A204.1 (cell line): ENCODE measurements around the gene MUC2.
"Not testable (repeated sequence)": the region's sequence is repeated elsewhere in the genome, so short reads cannot be mapped to it uniquely, and the experiment has no call there.

ENCODE experiments used
- FAIRE-seq: peaks from 2 replicates; lab custom pipeline; 2012; peaks lifted over from hg19 to GRCh38; lab: Jason Lieb, UNC

Gene MUC2

DNA sequence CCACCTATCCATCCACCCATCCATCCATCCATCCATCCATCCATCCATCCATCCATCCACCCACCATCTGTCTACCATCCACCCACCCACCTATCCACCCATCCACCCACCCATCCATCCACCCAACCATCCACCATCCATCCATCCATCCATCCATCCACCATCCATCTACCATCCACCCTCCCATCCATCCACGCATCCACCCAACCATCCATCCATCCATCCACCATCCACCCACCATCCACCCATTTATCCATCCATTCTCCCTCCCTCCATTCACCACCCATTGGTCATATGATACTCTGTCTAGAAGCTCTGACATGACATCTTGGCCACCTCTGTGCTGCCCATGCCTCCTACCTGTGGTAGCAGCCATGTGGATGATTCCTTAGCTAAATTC, 31.7 kb downstream of the MUC2 start:
- no peak for FAIRE-seq

DNA sequence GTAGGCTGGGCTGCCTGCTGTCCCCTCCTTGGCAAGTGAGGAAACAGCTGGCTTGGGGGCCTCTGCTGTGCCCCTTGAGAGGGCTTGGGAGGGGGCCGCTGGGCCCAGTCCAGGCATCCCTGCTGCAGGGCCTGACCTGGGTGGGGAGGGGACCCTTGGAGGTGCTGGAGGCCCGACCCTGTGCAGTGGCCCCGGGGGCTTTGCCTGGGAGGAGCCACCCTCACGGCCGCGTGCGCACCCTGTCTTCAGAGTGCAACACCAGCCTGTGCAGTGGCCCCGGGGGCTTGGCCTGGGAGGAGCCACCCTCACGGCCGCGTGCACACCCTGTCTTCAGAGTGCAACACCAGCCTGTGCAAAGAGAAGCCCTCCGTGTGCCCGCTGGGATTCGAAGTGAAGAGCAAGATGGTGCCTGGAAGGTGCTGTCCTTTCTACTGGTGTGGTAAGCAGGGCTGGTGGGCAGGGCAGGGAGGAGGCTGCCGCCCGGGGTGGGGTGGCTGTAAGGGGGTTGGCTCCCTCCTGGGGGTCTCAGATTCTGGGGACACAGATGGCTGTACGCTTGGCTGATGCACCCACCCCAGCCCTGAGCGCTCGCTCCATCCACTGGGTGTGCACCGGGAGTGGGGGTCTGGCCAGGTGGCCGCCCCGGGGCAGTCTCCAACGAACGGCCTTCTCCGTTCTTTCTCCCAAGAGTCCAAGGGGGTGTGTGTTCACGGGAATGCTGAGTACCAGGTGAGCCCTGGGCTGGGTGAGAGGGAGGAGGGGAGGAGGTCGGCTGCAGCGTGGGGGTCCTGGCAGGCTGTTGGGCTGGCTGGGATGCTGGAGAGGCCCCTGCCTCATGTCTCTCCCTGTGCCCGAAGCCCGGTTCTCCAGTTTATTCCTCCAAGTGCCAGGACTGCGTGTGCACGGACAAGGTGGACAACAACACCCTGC, 32.9 kb downstream of the MUC2 start:
- no peak for FAIRE-seq

DNA sequence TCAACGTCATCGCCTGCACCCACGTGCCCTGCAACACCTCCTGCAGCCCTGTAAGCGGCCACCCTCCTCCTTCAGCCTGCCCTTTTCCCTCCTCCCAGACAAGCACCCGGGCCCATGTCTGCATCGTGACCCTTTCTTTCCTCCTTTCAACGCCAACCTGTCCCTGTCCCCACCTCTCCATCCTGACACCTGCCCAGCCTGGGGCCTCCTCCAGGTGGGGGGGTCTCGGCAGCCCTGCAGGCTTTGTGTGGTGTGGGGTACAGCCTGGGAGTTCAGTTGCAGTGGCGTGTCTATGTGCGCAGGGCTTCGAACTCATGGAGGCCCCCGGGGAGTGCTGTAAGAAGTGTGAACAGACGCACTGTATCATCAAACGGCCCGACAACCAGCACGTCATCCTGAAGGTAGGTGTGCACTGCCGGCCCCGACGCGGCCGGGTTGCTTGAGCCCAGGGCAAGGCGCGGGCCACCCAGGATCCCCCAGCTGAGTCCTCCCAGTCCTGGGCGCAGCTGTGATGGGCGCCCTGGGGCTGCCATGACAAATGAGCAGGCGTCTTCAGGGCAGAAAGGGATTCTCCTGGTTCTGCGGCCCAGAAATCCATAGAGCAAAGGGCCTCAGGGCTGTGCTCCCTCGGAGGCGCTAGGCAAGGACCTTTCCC, 33.7 kb downstream of the MUC2 start:
- FAIRE-seq = no peak

DNA sequence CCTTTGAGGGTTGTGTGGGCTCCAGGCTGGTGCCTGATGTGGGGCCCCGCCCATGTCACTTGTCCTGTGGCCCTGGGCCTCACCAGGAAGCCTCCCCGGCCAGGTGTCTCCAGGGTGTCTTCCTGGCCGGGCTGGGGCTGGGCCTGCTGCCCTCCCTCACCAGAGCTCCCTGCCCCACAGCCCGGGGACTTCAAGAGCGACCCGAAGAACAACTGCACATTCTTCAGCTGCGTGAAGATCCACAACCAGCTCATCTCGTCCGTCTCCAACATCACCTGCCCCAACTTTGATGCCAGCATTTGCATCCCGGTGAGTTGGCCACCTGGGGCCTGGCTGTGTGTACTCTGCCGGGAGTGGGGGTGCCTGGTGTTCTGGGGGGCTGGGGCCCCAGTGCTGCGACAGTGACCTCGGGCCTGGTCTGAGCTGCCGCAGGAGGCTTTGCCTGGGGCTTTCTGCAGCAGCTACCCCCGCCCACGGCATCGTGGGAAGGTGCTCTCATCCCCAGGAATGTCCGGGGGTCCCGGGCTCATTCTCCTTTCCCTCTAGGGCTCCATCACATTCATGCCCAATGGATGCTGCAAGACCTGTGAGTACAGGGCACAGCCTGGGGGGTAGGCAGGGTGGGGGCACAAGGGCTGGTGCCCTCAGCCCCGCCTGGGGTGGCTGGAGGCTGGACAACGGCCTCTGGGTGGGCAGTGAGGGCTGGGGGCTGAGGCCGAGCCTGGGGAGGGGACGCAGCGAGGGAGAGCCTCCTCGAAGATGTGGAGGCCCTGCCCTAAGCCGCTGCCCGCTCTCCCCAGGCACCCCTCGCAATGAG, 34.6 kb downstream of the MUC2 start:
- FAIRE-seq = no peak

DNA sequence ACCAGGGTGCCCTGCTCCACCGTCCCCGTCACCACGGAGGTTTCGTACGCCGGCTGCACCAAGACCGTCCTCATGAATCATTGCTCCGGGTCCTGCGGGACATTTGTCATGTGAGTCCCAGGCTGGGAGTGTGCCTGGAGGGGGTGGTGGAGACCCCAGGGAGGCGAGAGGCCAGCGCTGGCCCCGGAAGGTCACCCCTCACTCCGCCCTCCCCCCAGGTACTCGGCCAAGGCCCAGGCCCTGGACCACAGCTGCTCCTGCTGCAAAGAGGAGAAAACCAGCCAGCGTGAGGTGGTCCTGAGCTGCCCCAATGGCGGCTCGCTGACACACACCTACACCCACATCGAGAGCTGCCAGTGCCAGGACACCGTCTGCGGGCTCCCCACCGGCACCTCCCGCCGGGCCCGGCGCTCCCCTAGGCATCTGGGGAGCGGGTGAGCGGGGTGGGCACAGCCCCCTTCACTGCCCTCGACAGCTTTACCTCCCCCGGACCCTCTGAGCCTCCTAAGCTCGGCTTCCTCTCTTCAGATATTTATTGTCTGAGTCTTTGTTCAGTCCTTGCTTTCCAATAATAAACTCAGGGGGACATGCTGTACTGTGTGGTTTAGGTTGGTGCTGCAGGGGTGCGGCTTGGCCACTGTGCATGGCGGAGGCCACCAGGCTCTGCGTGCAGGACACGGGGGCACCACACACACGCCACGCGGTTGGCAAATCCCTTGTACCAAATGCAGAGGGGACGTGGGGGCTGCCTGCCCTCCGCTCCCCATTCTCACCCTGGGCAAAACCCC, 35.4 kb downstream of the MUC2 start:
- FAIRE-seq = no peak

DNA sequence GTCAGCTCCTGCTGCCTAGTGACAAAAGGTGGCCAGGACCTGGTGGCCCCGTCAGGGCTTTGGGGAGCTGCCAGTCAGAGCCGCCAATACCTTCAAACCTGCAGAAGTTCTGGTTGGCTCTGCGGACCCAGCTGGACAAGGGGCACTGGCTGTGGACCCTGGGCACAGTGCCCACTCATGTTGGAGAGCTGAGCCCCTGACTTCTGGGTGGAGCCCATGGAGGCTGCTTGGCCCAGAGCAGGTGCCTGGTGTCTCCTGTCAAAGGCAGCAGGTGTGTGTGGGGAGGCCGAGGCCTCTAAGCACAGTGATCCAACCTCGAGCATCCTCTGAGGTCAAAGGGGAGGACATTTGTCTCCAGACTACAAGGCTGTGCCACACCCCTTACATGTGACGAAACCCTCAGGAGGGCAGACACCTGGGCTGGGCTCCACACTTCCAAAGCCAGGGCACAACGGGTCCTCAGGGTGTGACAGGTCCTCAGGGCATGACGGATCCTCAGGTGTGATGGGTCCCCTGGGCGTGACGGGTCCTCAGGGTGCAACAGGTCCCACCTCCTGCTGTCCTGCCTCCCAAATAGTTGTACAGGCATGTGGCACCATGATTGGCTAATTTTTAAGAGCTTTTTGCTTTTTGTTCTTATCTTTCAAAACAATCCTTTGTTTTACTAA, 37.0 kb downstream of the MUC2 start:
- FAIRE-seq = no peak

DNA sequence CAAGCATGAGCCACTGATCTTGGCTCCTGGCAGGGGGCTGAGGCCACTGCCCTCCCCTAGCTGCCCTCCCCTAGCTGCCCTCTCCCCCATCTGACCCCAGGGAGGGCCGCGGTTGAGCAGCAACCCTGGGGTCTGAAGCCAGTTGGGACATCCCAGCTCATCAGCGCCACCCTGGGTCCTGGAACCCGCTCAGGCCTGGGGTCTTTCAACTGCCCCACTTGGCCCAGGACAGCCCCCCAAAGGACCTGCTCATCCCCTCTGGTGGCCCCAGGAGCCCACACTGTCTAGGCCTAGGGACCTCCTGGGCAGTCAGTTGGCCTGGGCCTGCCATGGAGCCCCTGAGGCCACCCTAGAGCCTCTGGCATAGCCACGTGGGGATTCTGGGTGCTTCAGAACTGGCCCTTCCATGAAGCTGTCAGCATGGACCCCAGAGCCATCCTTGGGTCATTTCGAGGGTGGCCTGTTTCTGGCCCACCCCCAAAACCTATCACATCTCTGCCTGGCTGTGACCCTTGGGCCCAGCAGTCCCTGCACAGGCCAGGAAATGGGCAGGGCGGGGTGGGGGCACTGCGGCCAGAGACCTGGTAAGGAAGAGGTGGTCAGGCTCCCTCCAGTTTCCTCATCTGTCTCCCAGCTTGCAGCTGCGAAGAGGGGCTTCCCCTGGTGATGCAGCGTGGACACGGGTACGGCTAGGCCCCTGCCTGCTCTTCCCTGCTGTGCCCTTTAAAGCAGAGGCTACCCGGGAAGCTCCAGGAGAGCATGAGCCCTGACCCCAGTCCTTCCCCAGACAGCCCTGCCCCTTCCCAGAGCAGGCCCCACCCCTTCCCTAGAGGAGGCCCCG, 37.9 kb downstream of the MUC2 start:
- no peak for FAIRE-seq

DNA sequence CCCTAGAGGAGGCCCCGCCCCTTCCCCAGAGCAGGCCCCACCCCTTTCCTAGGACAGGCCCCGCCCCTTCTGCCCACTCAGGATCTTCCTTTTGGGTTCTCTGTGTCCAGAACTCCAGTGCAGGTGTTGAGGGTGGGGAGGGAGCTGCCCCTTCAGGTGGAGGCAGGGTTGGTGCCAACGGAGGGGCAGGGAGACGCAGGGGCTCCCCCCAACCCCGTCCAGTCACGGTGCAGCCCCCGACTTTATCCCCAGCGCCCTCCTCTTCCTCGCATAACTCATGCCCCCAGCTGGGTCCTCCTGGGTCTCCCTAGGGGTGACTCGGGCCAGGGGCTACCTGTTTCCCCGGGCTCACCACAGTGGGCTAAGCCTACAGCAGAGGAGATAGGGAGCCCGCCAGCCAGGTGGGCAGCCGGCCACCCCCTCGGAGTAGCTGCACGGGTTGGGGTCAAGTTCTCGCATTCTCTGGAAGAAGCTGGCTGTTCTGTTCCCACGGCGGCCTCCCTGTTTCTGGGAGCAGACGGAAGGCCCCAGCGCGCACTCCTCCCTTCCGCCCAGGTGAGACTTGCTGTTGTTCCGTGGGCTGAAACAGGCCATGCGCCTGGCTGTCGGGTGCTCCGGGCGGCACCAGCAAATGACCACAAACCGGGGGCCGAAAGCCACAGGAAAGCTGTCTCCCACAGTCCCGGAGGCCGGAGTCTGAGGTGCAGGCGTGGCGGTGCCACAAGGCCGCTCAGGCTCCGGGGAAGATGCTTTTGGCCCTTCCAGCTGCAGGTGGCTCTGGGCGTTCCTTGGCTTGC, 38.9 kb downstream of the MUC2 start:
- FAIRE-seq = no peak

DNA sequence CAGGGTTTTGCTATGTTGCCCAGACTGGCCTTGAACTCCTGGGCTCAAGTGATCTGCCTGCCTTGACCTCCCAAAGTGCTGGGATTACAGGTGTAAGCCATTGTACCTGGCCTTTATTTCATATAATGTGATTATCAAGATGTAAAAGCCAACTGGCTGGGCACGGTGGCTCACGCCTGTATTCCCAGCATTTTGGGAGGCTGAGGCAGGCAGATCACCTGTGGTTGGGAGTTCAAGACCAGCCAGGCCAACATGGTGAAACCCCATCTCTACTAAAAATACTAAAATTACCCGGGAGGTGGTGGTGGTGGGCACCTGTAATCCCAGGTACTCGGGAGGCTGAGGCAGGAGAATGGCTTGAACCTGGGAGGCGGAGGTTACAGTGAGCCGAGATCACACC, 40.6 kb downstream of the MUC2 start:
- not testable (repeated sequence) for FAIRE-seq

DNA sequence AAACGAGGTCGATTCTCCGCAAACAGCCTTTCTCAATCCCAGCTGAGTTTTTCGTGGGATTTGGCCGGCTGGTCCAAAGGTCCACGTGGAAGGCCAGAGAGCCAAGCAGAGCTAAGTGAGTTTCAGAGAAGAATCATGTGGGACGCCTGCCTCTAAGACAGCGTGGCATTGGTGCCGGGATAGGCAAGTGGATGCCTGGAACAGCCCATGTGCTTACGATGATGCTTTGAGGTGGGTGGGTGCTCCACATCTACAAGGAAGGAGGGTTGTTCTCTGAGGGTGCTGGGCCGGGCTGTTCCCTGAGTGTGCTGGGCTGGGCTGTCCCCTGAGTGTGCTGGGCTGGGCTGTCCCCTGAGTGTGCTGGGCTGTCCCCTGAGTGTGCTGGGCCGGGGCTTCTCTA, 41.4 kb downstream of the MUC2 start:
- FAIRE-seq = no peak

DNA sequence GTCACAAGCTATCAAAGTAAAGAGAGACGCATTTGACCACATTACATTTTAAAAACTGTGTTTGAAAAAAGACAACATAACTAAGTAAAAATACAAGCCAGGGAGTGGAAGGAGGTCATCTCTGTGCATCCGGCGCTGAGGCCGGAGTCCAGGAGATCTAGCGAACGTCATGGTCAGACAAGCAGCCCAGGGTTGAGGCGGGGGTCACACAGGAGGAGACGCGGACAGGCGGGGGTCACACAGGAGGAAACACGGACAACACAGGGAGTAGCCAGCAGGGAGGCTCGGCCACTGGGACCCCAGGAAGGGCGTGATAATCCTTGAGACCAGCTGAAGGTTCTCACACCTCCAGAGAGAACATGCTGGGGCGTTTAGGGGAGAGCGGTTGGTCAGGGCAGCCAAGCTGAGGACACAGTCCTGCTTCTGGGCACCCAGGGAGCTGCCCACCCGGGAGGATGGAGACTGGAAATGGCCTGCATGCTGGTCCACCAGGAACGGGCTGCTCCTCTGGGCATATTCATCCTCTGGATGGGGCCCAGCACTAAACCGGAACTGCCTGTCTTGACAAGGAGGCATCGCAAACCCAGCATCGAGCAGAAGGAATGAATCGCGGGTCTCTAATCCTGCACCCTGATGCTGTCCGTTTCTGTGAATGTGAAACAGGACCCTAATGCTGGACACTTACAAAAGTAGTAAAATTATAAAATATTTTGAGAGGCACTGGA, 42.2 kb downstream of the MUC2 start:
- no peak for FAIRE-seq

DNA sequence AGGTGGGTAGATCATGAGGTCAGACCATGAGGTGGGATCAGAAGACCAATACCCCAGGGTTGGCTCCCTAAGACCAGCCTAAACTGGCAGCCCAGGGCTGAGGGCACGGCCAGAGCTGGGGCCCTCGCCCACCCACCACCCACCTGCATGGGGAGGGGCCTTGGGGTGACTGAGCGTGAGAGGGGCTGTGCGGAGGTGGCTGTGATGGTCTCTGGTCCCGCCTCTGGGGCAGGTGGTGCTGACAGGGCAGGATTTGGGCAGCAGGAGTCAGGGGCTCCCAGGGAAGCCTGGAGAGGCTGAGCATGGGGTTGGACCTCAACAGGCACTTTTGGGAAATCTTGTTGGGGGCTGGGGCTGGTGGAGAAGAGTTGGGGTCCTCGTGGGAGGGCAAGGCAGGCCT, 43.3 kb downstream of the MUC2 start:
- no peak for FAIRE-seq

DNA sequence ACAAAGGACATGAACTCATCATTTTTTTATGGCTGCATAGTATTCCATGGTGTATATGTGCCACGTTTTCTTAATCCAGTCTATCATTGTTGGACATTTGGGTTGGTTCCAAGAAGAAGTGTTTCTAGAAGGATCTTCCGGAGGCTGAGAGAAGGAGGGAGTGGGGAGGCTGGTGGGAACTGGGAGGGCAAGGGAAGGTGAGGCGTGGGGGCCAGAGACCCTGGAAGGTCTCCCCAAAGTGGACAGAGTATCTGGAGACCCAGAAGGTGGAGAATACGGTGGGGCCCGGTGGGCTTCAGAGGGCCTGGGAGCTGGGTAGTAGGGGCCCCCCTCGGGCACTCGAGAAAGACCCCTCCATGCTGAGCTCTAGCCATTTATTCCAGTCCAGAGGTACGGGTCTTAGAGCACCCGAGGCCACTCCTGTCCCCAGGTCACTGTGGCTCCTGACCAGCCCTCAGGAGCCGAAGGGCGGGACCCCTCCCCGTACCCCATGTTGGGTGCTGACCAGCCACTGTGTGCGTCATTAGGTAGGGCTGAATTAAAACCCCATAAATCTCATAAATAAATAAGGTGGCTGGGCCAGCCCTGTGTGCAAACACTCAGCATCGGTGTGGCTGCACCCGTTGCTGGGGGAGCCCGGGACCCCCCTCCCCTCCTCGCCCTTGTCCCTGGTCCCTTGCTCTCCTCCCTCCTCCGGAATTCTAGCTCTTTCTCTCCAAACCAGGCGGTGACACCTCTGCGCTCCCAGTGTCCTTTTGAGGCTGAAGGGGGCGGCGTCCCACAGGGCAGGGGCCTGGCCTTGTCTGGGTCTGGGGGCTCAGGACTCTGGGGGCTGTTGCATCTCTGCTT, 44.3 kb downstream of the MUC2 start:
- FAIRE-seq = no peak

DNA sequence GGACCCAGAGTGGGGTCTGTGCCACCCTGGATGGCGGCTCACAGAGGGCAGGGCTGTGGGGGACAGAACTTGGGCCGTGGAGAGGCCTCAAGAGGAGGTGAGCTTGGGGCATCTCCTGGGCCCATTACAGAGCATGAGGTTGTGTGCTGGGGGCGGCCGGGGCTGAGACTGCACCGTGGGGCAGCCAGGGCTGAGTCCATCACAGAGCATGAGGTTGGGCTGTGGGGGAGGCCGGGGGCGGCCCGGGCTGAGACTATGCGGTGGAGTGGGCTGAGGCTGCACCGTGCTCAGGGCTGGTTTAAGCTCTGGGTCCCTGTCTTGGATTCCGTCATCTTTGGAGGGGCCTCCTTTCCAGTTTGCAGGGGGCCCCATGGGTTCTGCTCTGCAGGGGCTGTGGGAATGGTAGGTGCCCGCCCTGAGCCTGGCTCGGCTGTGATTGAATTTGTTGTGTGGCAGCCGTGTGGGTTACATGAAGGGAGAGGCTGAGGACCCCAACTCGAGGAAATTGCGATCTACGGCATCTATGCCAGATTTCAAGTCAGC, 45.0 kb downstream of the MUC2 start:
- FAIRE-seq = no peak

DNA sequence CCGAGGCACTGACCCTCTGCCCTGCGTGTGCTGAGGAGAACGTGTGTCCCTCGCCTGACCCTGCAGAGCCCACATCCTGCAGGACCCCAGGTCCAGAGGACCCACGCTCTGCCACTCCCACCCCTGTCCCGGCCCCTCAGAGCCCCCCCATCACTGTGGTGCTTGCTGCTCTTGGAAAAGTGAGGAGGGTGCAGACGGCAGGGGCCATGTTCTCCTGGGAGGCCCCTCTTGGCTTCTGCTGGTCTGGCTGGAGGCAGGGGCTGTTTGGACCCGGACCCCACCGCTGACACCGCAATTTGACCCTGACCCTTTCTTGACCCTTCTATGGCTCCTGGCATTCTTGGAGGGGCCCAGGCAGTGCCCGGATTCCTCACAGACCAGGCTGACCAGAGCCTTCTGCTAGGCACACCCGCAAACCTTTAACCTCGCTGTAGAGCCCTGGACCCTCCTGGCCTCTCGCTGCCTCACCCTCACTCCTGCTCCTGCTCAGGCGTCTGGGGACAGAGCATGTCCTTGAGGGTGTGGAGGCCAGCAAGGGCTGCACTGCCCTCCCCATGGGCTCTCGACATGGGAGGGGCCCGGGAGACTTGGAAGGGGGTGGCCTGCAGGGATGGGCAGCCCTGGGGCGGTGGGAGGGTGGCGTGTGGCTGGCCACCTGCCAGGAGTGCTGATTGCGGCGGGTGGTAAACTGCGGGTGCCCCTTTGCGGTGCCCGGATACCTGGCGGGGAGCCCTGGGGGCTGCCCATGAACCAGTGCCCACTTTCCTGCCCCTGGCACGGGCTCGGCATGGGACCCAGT, 46.1 kb downstream of the MUC2 start:
- FAIRE-seq = no peak

DNA sequence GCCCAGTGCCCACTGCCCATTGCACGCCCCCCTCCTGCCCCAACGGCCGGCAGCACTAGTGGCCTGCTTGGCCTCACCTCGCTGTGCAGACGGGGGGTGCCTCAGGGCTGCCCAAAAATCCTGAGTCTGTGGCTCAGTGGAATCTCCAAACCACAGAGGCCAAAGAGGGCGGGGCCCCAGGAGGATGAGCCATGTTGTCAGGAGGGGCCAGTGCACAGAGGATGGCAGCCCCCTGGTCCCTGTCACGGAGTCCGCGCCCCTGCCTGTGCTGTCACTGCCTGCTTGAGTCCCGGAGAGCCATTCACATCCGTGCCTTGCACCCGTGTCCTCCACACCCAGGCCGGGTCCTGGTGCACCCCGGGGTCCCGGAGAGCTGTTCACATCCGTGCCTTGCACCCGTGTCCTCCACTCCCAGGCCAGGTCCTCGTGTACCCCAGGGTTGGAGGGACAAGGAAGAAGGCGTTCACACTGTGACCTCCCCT, 46.7 kb downstream of the MUC2 start:
- no peak for FAIRE-seq
